Smooth muscle cell of the brain vasculature (primary cell): ENCODE results near the gene SCAF1.

Experiments used
- DNase-seq: peaks from one replicate; pipeline ENCODE4 v3.0.0-alpha.2; 2012; ENCODE audit warnings: low read depth, low spot score

Gene SCAF1

DNA sequence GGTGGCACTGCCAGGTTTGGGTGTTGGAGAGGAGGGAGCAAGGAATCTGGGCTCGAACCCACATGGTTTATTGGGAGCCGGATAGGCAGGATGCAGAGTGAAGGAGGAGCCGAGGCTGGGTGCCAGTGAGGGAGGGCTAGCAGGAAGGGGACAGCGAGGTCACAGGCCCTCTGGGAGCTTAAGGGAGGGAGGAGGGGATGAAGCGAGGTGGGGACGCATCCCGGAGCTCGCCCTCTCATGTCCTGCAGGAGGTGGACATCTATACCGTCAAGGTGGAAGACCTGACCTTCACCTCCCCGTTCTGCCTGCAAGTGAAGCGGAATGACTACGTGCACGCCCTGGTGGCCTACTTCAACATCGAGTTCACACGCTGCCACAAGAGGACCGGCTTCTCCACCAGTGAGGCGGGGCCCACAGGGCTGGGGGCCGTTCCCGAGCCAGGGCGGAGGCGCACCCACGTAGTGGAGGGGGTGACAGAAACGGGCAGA, 43.9 kb downstream of the SCAF1 start:
- DNase-seq: no peak

DNA sequence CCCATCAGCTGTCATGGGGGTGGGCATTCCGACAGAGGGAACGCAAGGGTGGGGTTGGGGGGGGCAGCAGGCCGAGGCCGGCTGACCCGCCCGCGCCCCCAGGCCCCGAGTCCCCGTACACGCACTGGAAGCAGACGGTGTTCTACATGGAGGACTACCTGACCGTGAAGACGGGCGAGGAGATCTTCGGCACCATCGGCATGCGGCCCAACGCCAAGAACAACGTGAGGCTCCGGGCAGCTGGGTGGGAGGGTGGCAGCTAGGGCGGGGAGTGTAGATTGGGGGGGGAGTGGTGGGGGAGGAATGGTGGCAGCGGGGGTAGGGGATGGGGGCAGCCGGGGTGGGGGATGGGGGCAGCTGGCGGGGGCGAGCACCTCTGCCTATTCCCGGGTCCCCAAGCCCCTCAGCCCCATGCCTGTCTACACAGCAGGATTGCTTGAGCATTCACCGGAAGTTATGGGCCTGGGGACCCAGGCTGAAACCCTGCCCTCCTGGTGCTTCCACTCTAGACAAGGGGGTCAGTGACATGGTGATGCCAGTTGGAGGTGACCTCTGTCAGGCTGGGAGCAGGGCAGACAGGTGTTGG, 44.6 kb downstream of the SCAF1 start:
- DNase-seq: no peak

- no peak for DNase-seq
These were observed 45.1 kb downstream of the SCAF1 start for GRCh38 chr19:49687150-49687549.

GRCh38 chr19:49687566-49688316, 45.7 kb downstream of the SCAF1 start:
- DNase-seq: no peak

GRCh38 chr19:49688531-49689132, 46.6 kb downstream of the SCAF1 start:
- DNase-seq: no peak

GRCh38 chr19:49689133-49690078, 47.4 kb downstream of the SCAF1 start, which contains the start of gene ADM5:
TSS of gene ADM5 (plus strand) at chr19:49689594. CDS start at chr19:49689838, 244 bp downstream.
- DNase-seq: no peak

- no peak for DNase-seq
These were observed 48.2 kb downstream of the SCAF1 start for GRCh38 chr19:49690079-49690655.

DNA sequence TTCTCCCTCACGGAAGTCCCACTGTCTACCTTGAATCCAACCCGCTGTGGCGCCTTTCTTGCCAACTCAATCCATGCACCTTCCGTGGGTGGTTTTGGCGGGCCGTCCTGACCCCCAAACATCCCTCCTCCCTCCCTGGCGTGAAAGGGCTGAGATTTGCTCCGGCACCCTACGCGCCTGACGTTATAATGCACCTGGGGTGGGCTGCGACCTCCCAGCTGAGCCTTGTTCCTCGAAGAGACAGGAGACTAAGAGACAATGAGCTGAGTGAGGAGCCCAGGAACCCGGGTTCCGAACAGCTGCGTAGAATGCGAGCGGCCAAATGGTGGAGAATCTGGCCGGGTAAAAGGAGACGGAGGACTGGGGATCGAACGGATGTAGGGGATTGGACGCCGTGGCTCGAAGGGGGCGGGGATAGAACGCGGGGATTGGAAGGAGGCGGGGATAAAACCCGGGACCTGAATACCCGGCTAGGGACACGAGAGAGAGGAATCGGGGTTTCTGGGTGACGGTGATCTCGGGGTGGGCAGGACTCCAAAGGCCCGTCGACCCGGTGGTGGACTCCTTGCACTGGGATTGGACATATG, 48.7 kb downstream of the SCAF1 start, which contains the start of gene CPT1C:
Gene CPT1C (plus strand): TSS at position 461 of the 587 bp plus-strand sequence. CDS start 1,137 bp downstream, outside the sequence.
- no peak for DNase-seq

DNA sequence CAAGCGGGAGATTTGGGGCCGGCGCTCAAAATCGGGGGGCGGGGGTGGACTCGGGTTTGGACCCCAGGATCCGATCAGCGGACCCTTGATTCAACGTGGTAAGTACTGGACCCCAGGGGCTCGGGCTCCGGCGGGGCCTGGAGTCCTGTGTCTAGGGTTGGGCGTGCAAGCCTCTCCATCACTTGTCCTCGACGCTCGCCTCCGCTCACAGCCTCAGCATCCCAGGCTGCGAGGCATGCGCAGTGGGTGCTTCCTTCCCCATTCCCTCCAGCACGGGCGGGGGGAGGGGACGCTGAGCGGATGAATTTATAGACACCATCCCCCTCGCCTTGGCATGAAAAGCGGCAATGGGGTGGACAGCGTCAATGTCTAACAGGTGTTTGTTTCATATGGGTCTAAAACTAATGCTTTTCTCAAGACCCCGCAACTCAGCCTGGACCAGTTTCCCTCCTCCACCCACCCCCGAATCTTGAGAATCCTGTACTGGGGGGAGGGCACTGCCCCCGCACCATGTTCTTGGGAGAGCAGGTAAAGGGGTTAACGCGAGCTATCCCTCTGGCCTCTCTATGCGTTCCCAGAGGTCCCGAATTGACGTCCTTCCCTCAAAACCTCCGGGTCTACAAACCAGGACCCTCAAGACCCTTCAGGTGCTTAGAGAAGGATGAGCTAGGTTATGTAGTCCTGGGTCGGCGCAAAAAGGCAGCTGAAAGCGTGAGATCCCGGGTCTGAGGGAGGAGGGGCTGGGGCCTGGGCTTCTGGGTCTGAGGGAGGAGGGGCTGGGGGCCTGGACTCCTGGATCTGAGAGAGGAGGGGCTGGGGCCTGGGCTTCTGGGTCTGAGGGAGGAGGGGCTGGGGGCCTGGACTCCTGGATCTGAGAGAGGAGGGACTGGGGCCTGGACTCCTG, 49.5 kb downstream of the SCAF1 start:
- peak; percentile 41 for DNase-seq

- DNase-seq: no peak
These were observed 50.1 kb downstream of the SCAF1 start for GRCh38 chr19:49692147-49692506.

DNA sequence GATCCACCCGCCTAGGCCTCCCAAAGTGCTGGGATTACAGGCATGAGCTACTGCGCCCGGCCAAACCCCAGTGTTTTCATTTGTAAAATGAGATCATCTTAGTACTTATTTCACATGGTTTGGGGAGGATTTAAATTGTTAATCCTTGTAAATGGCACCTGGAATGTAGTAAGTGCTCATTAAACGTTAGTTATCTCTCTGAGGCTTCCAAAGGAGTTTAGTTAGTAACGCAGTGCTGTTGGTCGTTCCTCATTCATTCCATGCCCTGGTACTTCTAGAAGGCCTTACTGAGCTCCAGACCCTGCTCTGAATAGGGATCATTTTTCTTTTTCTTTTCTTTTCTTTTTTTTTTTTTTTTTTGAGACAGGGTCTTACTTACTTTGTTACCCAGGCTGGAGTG, 54.1 kb downstream of the SCAF1 start:
- DNase-seq: no peak

DNA sequence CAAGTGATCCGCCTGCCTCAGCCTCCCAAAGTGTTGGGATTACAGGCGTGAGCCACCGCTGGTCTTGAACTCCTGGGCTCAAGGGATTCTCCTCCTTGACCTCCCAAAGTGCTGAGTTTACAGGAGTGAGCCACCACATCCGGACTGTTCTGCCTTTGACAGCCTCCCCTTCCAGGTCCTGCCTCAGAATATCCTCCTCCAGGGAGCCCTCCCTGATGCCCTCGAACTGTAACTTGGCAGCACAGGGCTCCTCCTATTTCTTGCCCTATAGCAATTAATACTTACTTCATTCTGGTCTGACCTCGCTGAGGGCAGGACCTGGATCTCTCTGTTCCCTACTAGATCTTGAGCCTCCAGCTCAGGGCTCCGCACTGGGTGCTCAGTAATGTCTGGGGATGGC, 54.9 kb downstream of the SCAF1 start:
- DNase-seq: no peak

DNA sequence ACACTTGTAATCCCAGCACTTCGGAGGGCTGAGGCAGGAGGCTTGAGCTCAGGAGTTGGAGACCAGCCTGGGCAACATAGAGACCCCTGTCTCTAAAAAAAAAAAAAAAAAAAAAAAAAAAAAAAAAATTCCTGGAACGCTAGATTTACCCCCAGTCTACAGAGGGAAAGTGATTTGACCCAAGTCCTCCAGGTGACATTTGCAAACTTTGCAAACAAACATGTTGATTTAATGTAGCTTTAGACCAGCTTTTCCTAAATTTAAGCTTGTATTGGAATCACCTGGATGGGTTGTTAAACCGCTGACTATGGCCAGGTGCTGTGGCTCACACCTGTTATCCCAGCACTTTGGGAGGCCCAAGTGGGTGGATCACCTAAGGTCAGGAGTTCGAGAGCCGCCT, 57.4 kb downstream of the SCAF1 start:
- no peak for DNase-seq

DNA sequence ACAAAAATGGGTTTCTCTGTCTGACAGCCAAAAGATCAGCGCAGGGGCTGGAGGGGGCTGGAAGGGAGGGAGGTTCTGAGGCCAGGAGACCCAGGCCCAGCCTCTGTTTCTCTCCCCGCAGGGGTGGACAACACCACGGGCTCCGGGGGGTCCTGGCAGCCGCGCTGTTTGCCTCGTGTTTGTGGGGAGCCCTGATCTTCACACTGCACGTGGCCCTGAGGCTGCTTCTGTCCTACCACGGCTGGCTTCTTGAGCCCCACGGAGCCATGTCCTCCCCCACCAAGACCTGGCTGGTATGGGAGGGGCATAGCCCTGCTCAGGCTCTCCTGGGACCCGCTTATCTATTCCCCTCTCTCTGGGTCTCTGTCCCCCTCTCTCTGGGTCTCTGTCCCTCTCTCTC, 58.6 kb downstream of the SCAF1 start:
- no peak for DNase-seq

DNA sequence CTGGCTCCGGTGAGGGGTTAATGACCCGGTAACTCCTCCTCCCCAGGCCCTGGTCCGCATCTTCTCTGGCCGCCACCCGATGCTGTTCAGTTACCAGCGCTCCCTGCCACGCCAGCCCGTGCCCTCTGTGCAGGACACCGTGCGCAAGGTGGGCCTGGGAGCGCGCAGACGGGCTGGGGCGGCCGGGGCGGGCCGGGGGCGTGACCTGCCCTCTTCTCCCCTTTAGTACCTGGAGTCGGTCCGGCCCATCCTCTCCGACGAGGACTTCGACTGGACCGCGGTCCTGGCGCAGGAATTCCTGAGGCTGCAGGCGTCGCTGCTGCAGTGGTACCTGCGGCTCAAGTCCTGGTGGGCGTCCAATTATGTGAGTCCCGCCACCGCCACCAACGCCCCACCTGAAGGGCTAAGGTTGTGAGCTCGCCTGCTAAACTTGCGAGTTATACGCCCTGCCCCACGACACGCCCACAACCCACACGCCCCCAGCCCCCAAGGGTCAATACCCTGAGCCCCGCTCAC, 59.3 kb downstream of the SCAF1 start:
- DNase-seq: no peak

DNA sequence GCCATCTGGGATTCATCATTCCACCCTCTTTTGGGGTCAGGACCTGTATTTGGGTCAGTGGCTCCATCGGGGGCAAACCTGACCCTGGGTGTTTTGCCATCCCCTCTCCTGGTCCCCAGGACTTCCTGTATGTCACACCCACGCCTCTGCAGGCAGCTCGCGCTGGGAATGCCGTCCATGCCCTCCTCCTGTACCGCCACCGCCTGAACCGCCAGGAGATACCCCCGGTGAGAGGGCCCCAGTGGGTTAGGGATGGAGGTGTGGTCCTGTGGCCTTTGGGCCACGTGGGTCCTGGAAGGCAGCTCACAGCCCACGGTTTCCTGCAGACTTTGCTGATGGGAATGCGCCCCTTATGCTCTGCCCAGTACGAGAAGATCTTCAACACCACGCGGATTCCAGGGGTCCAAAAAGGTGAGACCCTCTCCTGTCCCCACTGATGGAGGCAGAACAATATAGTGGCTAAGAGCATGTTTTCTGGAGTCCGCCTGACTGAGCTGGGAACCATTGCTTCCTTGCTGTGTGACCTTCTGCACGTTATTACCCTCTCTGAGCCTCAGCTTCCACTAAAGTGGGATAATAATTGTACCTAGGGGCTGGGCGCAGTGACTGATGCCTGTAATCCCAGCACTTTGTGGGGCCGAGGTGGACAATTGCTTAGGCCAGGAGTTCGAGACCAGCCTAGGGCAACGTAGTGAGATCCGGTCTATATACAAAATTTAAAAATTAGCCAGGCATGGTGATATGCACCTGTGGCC, 63.1 kb downstream of the SCAF1 start:
- DNase-seq: no peak

GRCh38 chr19:49705919-49706318, 63.9 kb downstream of the SCAF1 start:
- no peak for DNase-seq
